ENCODE results near the gene GGT6. TPM values are rescaled to one million over a fixed set of nuclear protein-coding genes. Genes with fewer than 3 reads are reported as not detected.
"Not testable (repeated sequence)": the region's sequence is repeated elsewhere in the genome, so short reads cannot be mapped to it uniquely, and the experiment has no call there.

GGT6 gene
- not detected for total RNA-seq

- no peak within 1 kb of the TSS for H3K4me3 Mint-ChIP-seq
- no peaks in the 10 kb centered on the region for H3K27me3 Mint-ChIP-seq
- ChIA-PET POLR2A (no interaction called here), CTCF (no interaction called here)
- no peaks in the 10 kb centered on the region for H3K36me3 Mint-ChIP-seq
- peaks cover 40% of the 10 kb centered on the region for H3K4me1 Mint-ChIP-seq (ENCODE audit: low read depth)
- H3K27ac Mint-ChIP-seq = no peak within 1 kb of the TSS
- H3K9me3 Mint-ChIP-seq = peaks cover 6% of the 10 kb centered on the region
- intact Hi-C loops (cut with micrococcal nuclease) = loop anchor here (5.0 kb wide), 1 partner anchor 232 kb away; no protein-coding TSS in a partner anchor
- DNase-seq = no peak
Measured at GRCh38 chr17:4560421-4560820, at the start of gene GGT6. TSS of gene GGT6 (minus strand) at chr17:4560577. CDS start at chr17:4560521, 56 bp downstream.

- H3K36me3 Mint-ChIP-seq = no peaks in the 10 kb centered on the region
- H3K4me3 Mint-ChIP-seq = no peak overlapping the region
- H3K4me1 Mint-ChIP-seq (ENCODE audit: low read depth) = no peaks in the 10 kb centered on the region
- H3K27me3 Mint-ChIP-seq = peaks cover 18% of the 10 kb centered on the region
- no peak overlapping the region for H3K27ac Mint-ChIP-seq
- H3K9me3 Mint-ChIP-seq = no peaks in the 10 kb centered on the region
- ChIA-PET POLR2A (no interaction called here), CTCF (interaction anchor here (1.4 kb wide), 1 partner anchor 43 kb away, joined by 3 read pairs; no protein-coding TSS in a partner anchor)
- intact Hi-C loops (cut with micrococcal nuclease) = no loop called here
- DNase-seq = no peak
Measured at GRCh38 chr17:4610162-4610561, 49.8 kb upstream of the GGT6 start.

- Mint-ChIP-seq H3K36me3 (no peaks in the 10 kb centered on the region), H3K27me3 (peaks cover 18% of the 10 kb centered on the region), H3K27ac (no peak overlapping the region), H3K4me3 (no peak overlapping the region), H3K4me1 (ENCODE audit: low read depth) (no peaks in the 10 kb centered on the region), H3K9me3 (no peaks in the 10 kb centered on the region)
- POLR2A ChIA-PET = no interaction called here
- CTCF ChIA-PET = interaction anchor here (1.4 kb wide), 1 partner anchor 42 kb away, joined by 3 read pairs; no protein-coding TSS in a partner anchor
- intact Hi-C loops (cut with micrococcal nuclease) = no loop called here
- DNase-seq = no peak
Measured at GRCh38 chr17:4609761-4610160, 49.4 kb upstream of the GGT6 start.

GRCh38 chr17:4607773-4608187 is 47.4 kb upstream of the GGT6 start:
- intact Hi-C loops (cut with micrococcal nuclease) = no loop called here
- POLR2A ChIA-PET = no interaction called here
- DNase-seq = no peak
- Mint-ChIP-seq H3K27me3 (peaks cover 16% of the 10 kb centered on the region), H3K4me1 (ENCODE audit: low read depth) (no peaks in the 10 kb centered on the region), H3K27ac (no peak overlapping the region), H3K4me3 (no peak overlapping the region), H3K9me3 (no peaks in the 10 kb centered on the region), H3K36me3 (no peaks in the 10 kb centered on the region)
- CTCF ChIA-PET = interaction anchor here (0.6 to 0.8 kb wide), 2 partner anchors 122 to 263 kb away, joined by 3 read pairs; no protein-coding TSS in a partner anchor

GRCh38 chr17:4607261-4607741 is 46.9 kb upstream of the GGT6 start:
- no peak overlapping the region for H3K27ac Mint-ChIP-seq
- H3K4me3 Mint-ChIP-seq = no peak overlapping the region
- no peak for DNase-seq
- intact Hi-C loops (cut with micrococcal nuclease) = no loop called here
- ChIA-PET POLR2A (no interaction called here), CTCF (interaction anchor here (0.6 to 0.8 kb wide), 2 partner anchors 121 to 263 kb away, joined by 3 read pairs; no protein-coding TSS in a partner anchor)
- H3K4me1 Mint-ChIP-seq (ENCODE audit: low read depth) = no peaks in the 10 kb centered on the region
- peaks cover 16% of the 10 kb centered on the region for H3K27me3 Mint-ChIP-seq
- H3K9me3 Mint-ChIP-seq = no peaks in the 10 kb centered on the region
- H3K36me3 Mint-ChIP-seq = no peaks in the 10 kb centered on the region

- Mint-ChIP-seq H3K4me1 (ENCODE audit: low read depth) (no peaks in the 10 kb centered on the region), H3K4me3 (no peak overlapping the region), H3K36me3 (no peaks in the 10 kb centered on the region), H3K9me3 (no peaks in the 10 kb centered on the region), H3K27ac (no peak overlapping the region), H3K27me3 (peaks cover 16% of the 10 kb centered on the region)
- no peak for DNase-seq
- POLR2A ChIA-PET = no interaction called here
- CTCF ChIA-PET = no interaction called here
- intact Hi-C loops (cut with micrococcal nuclease) = no loop called here
Measured at GRCh38 chr17:4605826-4606225, 45.4 kb upstream of the GGT6 start.

- POLR2A ChIA-PET; CTCF ChIA-PET; H3K9me3 Mint-ChIP-seq; intact Hi-C loops (cut with micrococcal nuclease); H3K27ac Mint-ChIP-seq; H3K4me1 Mint-ChIP-seq (ENCODE audit: low read depth); H3K36me3 Mint-ChIP-seq; DNase-seq; H3K4me3 Mint-ChIP-seq: not testable (repeated sequence)
- H3K27me3 Mint-ChIP-seq = peaks cover 13% of the 10 kb centered on the region
Measured at GRCh38 chr17:4604736-4605135, 44.4 kb upstream of the GGT6 start.

GRCh38 chr17:4604111-4604644 is 43.8 kb upstream of the GGT6 start:
- Mint-ChIP-seq H3K4me3 (no peak overlapping the region), H3K27me3 (peaks cover 12% of the 10 kb centered on the region), H3K4me1 (ENCODE audit: low read depth) (no peaks in the 10 kb centered on the region), H3K9me3 (no peaks in the 10 kb centered on the region), H3K36me3 (no peaks in the 10 kb centered on the region), H3K27ac (no peak overlapping the region)
- DNase-seq = no peak
- ChIA-PET CTCF (no interaction called here), POLR2A (no interaction called here)
- intact Hi-C loops (cut with micrococcal nuclease) = no loop called here

- Mint-ChIP-seq H3K4me3 (no peak overlapping the region), H3K27ac (no peak overlapping the region), H3K9me3 (no peaks in the 10 kb centered on the region), H3K36me3 (no peaks in the 10 kb centered on the region), H3K27me3 (peaks cover 2% of the 10 kb centered on the region), H3K4me1 (ENCODE audit: low read depth) (no peaks in the 10 kb centered on the region)
- no peak for DNase-seq
- ChIA-PET CTCF (interaction anchor here (1.0 to 1.3 kb wide), 2 partner anchors 23 to 25 kb away, joined by 3 to 5 read pairs; no protein-coding TSS in a partner anchor), POLR2A (no interaction called here)
- intact Hi-C loops (cut with micrococcal nuclease) = no loop called here
Measured at GRCh38 chr17:4602041-4602440, 41.7 kb upstream of the GGT6 start.

- H3K9me3 Mint-ChIP-seq = no peaks in the 10 kb centered on the region
- ChIA-PET CTCF (no interaction called here), POLR2A (no interaction called here)
Measured at GRCh38 chr17:4601326-4601725, 40.9 kb upstream of the GGT6 start.

GRCh38 chr17:4600563-4600962 is 40.2 kb upstream of the GGT6 start:
- no peak overlapping the region for H3K27ac Mint-ChIP-seq
- DNase-seq = no peak
- H3K36me3 Mint-ChIP-seq = no peaks in the 10 kb centered on the region
- ChIA-PET POLR2A (no interaction called here), CTCF (interaction anchor here (1.1 kb wide), 1 partner anchor 34 kb away, joined by 3 read pairs; no protein-coding TSS in a partner anchor)
- H3K9me3 Mint-ChIP-seq = no peaks in the 10 kb centered on the region
- H3K4me1 Mint-ChIP-seq (ENCODE audit: low read depth) = no peaks in the 10 kb centered on the region
- H3K4me3 Mint-ChIP-seq = no peak overlapping the region
- intact Hi-C loops (cut with micrococcal nuclease) = no loop called here
- H3K27me3 Mint-ChIP-seq = peaks cover 3% of the 10 kb centered on the region

More at GRCh38 chr17:4601326-4601725, 40.9 kb upstream of the GGT6 start:
- Mint-ChIP-seq H3K36me3 (no peaks in the 10 kb centered on the region), H3K4me3 (no peak overlapping the region), H3K4me1 (ENCODE audit: low read depth) (no peaks in the 10 kb centered on the region), H3K27ac (no peak overlapping the region), H3K27me3 (peaks cover 3% of the 10 kb centered on the region)
- DNase-seq = no peak
- intact Hi-C loops (cut with micrococcal nuclease) = no loop called here

GRCh38 chr17:4599505-4600281 is 39.3 kb upstream of the GGT6 start:
- Mint-ChIP-seq H3K9me3 (no peaks in the 10 kb centered on the region), H3K4me1 (ENCODE audit: low read depth) (peaks cover 4% of the 10 kb centered on the region), H3K27me3 (peaks cover 3% of the 10 kb centered on the region), H3K4me3 (no peak overlapping the region), H3K27ac (no peak overlapping the region), H3K36me3 (no peaks in the 10 kb centered on the region)
- CTCF ChIA-PET = interaction anchor here (1.1 kb wide), 1 partner anchor 33 kb away, joined by 3 read pairs; no protein-coding TSS in a partner anchor
- POLR2A ChIA-PET = no interaction called here
- DNase-seq = no peak
- intact Hi-C loops (cut with micrococcal nuclease) = no loop called here

All from activated CD4-positive, alpha-beta memory T cell treated with anti-CD3 and anti-CD28 coated beads for 36 hours (primary cell).